SKM-1 treated with dmso at 0.1 percent for 144 hours (cell line): ENCODE data around the gene TMEM45B.

Experiments
- DNase-seq: peaks from one replicate; lab custom pipeline; 2025; ENCODE audit not compliant: unreplicated experiment; lab: John Stamatoyannopoulos, UW

The TMEM45B gene

DNA sequence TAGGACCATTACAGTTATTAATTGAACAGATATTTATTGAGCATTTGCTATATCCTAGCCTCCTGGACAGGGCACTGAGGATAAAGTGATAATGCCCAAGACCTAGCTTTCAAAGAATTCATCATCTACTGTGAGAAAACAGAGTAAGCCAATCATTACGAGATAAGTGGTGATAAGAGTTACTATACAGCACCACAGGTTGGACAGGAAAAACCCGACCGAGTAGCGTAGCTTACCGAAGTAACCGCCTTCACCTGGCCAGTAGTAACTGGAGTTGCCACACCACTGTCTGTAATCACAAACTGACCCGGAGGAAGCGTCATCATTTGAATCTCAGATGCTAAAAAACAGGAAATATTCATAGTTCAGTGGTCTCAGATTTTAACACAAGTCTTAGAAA lies 89.8 kb downstream of the TMEM45B start:
- DNase-seq, result no peak
